Astrocyte of the cerebellum (primary cell): Measurements from ENCODE around the gene E2F3.
A peak's percentile ranks its signal among the peaks of the same experiment; 100 is the strongest.

Source experiments
- DNase-seq: peaks from one replicate; pipeline ENCODE4 v3.0.0-alpha.2; 2011; ENCODE audit warnings: low read depth
- H3K4me3 ChIP-seq: 2 replicates; pipeline ENCODE4 v1.5.1; 2011; ENCODE audit warnings: mild to moderate bottlenecking, low read depth, low read length, moderate library complexity
- CTCF ChIP-seq: IDR thresholded peaks from 2 replicates; pipeline ENCODE4 v1.5.1; 2012; ENCODE audit warnings: low read length, low read depth, moderate library complexity, mild to moderate bottlenecking; ENCODE audit errors: missing control alignments
- in situ Hi-C: cut with HindIII; loops from 2 replicates; pipeline ENCODE4 v1.10.0; 2017; ENCODE audit warnings: low sequenced_read_pairs

The E2F3 gene

DNA sequence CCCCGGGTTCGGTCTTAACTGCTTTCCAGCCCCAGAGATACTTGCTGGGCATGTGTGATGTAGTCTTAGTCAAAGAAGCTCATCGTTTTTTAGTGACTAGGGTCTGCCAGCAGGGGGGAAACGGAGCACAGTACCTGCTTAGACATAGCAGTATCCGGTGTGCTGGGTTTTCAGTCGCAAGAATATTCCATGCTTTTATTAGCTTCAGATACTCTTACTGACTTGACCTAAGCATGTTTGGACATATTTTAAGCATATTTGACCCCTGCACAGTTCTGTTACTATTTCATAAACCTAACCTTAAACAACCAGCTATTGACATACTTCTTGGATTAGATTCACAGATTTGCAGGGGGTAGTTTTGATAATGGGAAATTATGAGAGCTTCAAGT lies 3.0 kb downstream of the E2F3 start:
- in situ Hi-C loops = no loop called here
- peak; percentile 48 for DNase-seq
- peak overlapping the region; percentile 74 for H3K4me3 ChIP-seq
- TF ChIP-seq CTCF = peak; percentile 69

DNA sequence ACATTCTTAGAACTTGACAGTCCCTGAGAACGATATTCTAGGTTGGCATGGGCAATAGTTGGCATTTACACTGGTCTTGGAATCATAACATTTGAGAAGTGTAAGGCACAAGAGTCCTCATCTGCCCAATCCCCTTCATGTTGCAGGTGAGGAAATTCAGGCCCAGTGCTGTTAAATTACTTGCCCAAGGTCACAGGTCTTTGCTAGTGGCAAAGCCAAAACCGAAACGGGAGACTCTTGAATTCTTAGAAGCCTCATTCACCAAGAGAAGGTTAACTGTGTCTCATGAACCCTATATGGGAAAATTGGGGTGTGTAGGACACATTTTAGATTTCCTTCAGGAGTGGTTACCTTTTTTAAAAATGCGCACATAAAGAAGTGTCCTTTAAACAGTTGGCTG lies 7.2 kb downstream of the E2F3 start:
- H3K4me3 ChIP-seq = no peak overlapping the region
- in situ Hi-C loops = no loop called here
- no peak for TF ChIP-seq CTCF

DNA sequence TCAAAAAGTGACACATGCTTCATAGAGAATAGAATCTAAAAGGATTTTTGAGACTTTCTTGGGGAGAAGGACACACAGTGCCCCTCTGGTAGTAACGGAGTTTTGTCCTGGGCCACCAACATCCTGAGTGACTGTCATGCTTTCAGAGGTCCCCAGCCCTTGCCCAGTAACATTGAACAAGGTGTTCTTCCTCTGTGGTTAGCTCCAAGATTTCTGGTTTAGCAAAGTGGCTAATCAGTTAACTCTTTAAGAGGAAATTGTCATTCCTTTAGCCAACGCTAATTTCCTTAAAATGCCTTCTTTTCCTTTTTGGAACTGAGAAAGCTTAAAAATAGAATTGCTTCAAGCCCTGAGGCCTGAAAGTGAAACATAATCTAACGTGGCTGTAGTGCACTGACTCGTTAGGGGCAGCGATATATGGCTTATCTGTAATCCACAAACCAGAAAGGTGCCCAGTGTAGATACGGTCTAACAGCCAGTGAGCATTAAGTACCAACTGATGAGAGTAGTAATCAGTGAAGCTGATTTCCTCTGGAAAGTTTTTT lies 7.8 kb downstream of the E2F3 start:
- no peak for DNase-seq
- in situ Hi-C loops = no loop called here
- TF ChIP-seq CTCF = no peak
- H3K4me3 ChIP-seq = no peak overlapping the region

More for the DNA sequence above, 7.2 kb downstream of the E2F3 start:
- no peak for DNase-seq

- H3K4me3 ChIP-seq = no peak overlapping the region
- TF ChIP-seq CTCF = no peak
- in situ Hi-C loops = no loop called here
These were observed 9.9 kb downstream of the E2F3 start for GRCh38 chr6:20411544-20411943.

GRCh38 chr6:20411953-20412681 lies 10.4 kb downstream of the E2F3 start:
- no peak for TF ChIP-seq CTCF
- in situ Hi-C loops = no loop called here
- no peak for DNase-seq
- H3K4me3 ChIP-seq = no peak overlapping the region

More at GRCh38 chr6:20411544-20411943, 9.9 kb downstream of the E2F3 start:
- no peak for DNase-seq

DNA sequence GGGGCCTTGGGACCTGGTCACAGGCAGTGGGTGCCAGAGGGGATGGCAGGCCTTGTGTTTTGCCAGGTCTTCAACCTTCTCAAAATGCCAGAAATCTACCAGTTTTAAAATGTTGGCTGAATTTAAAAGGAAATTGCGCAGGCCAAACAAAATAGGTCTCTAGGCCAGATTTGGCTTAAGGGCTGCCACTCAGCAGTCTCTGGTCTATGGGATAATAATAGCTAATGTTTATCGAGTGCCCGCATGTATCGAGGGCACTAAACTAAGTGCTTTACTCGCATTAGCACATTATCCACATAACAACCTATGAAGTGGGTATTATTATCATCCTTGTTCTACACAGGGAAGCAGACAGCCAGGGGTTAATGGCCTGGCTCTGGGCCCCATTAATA lies 11.0 kb downstream of the E2F3 start:
- no peak overlapping the region for H3K4me3 ChIP-seq
- DNase-seq = no peak
- TF ChIP-seq CTCF = no peak
- in situ Hi-C loops = no loop called here
